ENCODE results near the gene PODNL1. TPM values are rescaled to one million over a fixed set of nuclear protein-coding genes. Genes with fewer than 3 reads are reported as not detected.
"Not testable (repeated sequence)": the region's sequence is repeated elsewhere in the genome, so short reads cannot be mapped to it uniquely, and the experiment has no call there.

Gene PODNL1
- total RNA-seq, 1 donor from 2014 or later: not detected

- not testable (repeated sequence) for DNase-seq (ENCODE audit: low read depth in 2 of 2)
Measured at GRCh38 chr19:13973479-13973878, 35.3 kb upstream of the PODNL1 start.

GRCh38 chr19:13972368-13973155, 34.3 kb upstream of the PODNL1 start:
- no peak for DNase-seq (ENCODE audit: low read depth in 2 of 2)

GRCh38 chr19:13971868-13972267, 33.7 kb upstream of the PODNL1 start:
- not testable (repeated sequence) for DNase-seq (ENCODE audit: low read depth in 2 of 2)

GRCh38 chr19:13969897-13970296, 31.7 kb upstream of the PODNL1 start:
- no peak for DNase-seq (ENCODE audit: low read depth in 2 of 2)

- DNase-seq (ENCODE audit: low read depth in 2 of 2): no peak
Measured at GRCh38 chr19:13968999-13969398, 30.8 kb upstream of the PODNL1 start.

GRCh38 chr19:13968383-13968935, 30.2 kb upstream of the PODNL1 start:
- DNase-seq (ENCODE audit: low read depth in 2 of 2): no peak

GRCh38 chr19:13967206-13967605, 29.0 kb upstream of the PODNL1 start:
- DNase-seq (ENCODE audit: low read depth in 2 of 2): not testable (repeated sequence)

- no peak for DNase-seq (ENCODE audit: low read depth in 2 of 2)
Measured at GRCh38 chr19:13966684-13967128, 28.5 kb upstream of the PODNL1 start.

GRCh38 chr19:13965926-13966683, 27.9 kb upstream of the PODNL1 start:
- DNase-seq (ENCODE audit: low read depth in 2 of 2): no peak

- no peak for DNase-seq (ENCODE audit: low read depth in 2 of 2)
Measured at GRCh38 chr19:13965377-13965896, 27.2 kb upstream of the PODNL1 start.

GRCh38 chr19:13964776-13965175, 26.6 kb upstream of the PODNL1 start:
- DNase-seq (ENCODE audit: low read depth in 2 of 2): no peak

GRCh38 chr19:13963603-13964105, 25.4 kb upstream of the PODNL1 start:
- DNase-seq (ENCODE audit: low read depth in 2 of 2): no peak

GRCh38 chr19:13962699-13963602, 24.7 kb upstream of the PODNL1 start:
- DNase-seq (ENCODE audit: low read depth in 2 of 2): no peak

GRCh38 chr19:13961826-13962698, 23.8 kb upstream of the PODNL1 start:
- DNase-seq (ENCODE audit: low read depth in 2 of 2): no peak

- no peak for DNase-seq (ENCODE audit: low read depth in 2 of 2)
Measured at GRCh38 chr19:13960863-13961784, 22.9 kb upstream of the PODNL1 start.

GRCh38 chr19:13959962-13960862, 22.0 kb upstream of the PODNL1 start:
- DNase-seq (ENCODE audit: low read depth in 2 of 2): peak; percentile 20 to 38

GRCh38 chr19:13959141-13959961, 21.1 kb upstream of the PODNL1 start:
- DNase-seq (ENCODE audit: low read depth in 2 of 2): no peak

All from lung microvascular endothelial cell (primary cell).